ENCODE measurements around the gene STXBP2. TPM values are rescaled to one million over a fixed set of nuclear protein-coding genes. Genes with fewer than 3 reads are reported as not detected.

The STXBP2 gene
- total and polyA plus RNA-seq, 9 of the 15 experiments (the other 6 are each of a cell fraction or from before 2014, with no cell fraction given), result 2.5 to 163 (median 71.3) TPM

- TF ChIP-seq YY1 (IDR thresholded peaks at IDR 0.05; ENCODE audit: borderline replicate concordance in 1 of 3, control insufficient read depth in 1 of 3, extremely low read depth in 1 of 3, insufficient read depth in 3 of 3, insufficient read length in 1 of 3, insufficient replicate concordance in 2 of 3, low read depth in 1 of 3, low read length in 2 of 3) (peak; percentile 63 to 94 (median 92)), CSDE1 (IDR thresholded peaks at IDR 0.05) (no peak), HNRNPH1 (optimal IDR thresholded peaks at IDR 0.05; ENCODE audit: low read depth, low read length) (no peak), L3MBTL2 (IDR thresholded peaks at IDR 0.05) (peak; percentile 98), TAF7 (tag; IDR thresholded peaks at IDR 0.05) (peak; percentile 67), XRCC3 (IDR thresholded peaks at IDR 0.05) (no peak), SLC30A9 (CRISPR knock-in tag; IDR thresholded peaks at IDR 0.05) (no peak), ELF4 (CRISPR knock-in tag; IDR thresholded peaks at IDR 0.05) (no peak), MAZ (CRISPR knock-in tag; conservative IDR thresholded peaks at IDR 0.05 in 1 of 2, IDR thresholded peaks at IDR 0.05 in 1 of 2) (peak; percentile 55 to 65), DLX4 (CRISPR knock-in tag; IDR thresholded peaks at IDR 0.05) (no peak), GTF3C2 (IDR thresholded peaks at IDR 0.05; ENCODE audit: borderline replicate concordance, extremely low read depth, insufficient read length) (no peak), ZBTB17 (CRISPR knock-in tag; IDR thresholded peaks at IDR 0.05) (peak; percentile 92), NR3C1 (CRISPR knock-in tag; IDR thresholded peaks at IDR 0.05) (no peak), POLR2A (conservative IDR thresholded peaks at IDR 0.05) (peak; percentile 78), ZBTB9 (CRISPR knock-in tag; IDR thresholded peaks at IDR 0.05) (no peak), ARID4B (CRISPR knock-in tag; IDR thresholded peaks at IDR 0.05) (no peak), ZNF431 (CRISPR knock-in tag; IDR thresholded peaks at IDR 0.05) (peak; percentile 75), RBM25 (IDR thresholded peaks at IDR 0.05; ENCODE audit: low read depth, low read length, severe bottlenecking) (no peak), FOXA1 (IDR thresholded peaks at IDR 0.05; ENCODE audit: borderline replicate concordance) (no peak)
Observed at GRCh38 chr19:7636691-7637373, at the start of gene STXBP2 (continued).
